Measurements from ENCODE around the gene IQCF5. TPM values are rescaled to one million over a fixed set of nuclear protein-coding genes. Genes with fewer than 3 reads are reported as not detected.

Gene IQCF5
- total and polyA plus RNA-seq, 4 experiments from 2014 or later: not detected

- ChIA-PET POLR2A (ENCODE audit: partially characterized antibody) (no interaction called here), CTCF (ENCODE audit: partially characterized antibody) (no interaction called here)
- no peak overlapping the region for H3K4me3 ChIP-seq (ENCODE audit: low read length in 2 of 2)
- Mint-ChIP-seq H3K27me3 (peaks cover 6 to 14% of the 10 kb centered on the region in 2 donors), H3K4me3 (no peak overlapping the region), H3K4me1 (peaks cover 0 to 1% (median under 1%) of the 10 kb centered on the region in 4 donors), H3K27ac (no peak overlapping the region), H3K36me3 (no peaks in the 10 kb centered on the region), H3K9me3 (no peaks in the 10 kb centered on the region)
- intact Hi-C loops (cut with micrococcal nuclease): no loop called here
- no peaks in the 10 kb centered on the region for H3K27me3 ChIP-seq (ENCODE audit: insufficient read depth, low read length)
- DNase-seq: no peak
- H3K9me3 ChIP-seq (ENCODE audit: control insufficient read depth in 1 of 2, low read length in 2 of 2): no peaks in the 10 kb centered on the region
- peaks cover under 1% of the 10 kb centered on the region for H3K4me1 ChIP-seq (ENCODE audit: insufficient read depth, low read length)
- no peaks in the 10 kb centered on the region for H3K36me3 ChIP-seq (ENCODE audit: insufficient read depth, low read length)
- H3K27ac ChIP-seq (ENCODE audit: low read depth, low read length): no peak overlapping the region
Measured at GRCh38 chr3:51886447-51886846, 11.0 kb upstream of the IQCF5 start.

- no peak overlapping the region for H3K4me3 ChIP-seq (ENCODE audit: low read length in 2 of 2)
- Mint-ChIP-seq H3K27ac (no peak overlapping the region), H3K4me1 (no peaks in the 10 kb centered on the region), H3K9me3 (no peaks in the 10 kb centered on the region), H3K27me3 (peaks cover 15 to 23% of the 10 kb centered on the region in 2 donors), H3K36me3 (no peaks in the 10 kb centered on the region), H3K4me3 (no peak overlapping the region)
- H3K4me1 ChIP-seq (ENCODE audit: insufficient read depth, low read length): no peaks in the 10 kb centered on the region
- no peak for DNase-seq
- H3K9me3 ChIP-seq (ENCODE audit: control insufficient read depth in 1 of 2, low read length in 2 of 2): no peaks in the 10 kb centered on the region
- H3K27ac ChIP-seq (ENCODE audit: low read depth, low read length): no peak overlapping the region
- CTCF ChIA-PET (ENCODE audit: partially characterized antibody): no interaction called here
- H3K36me3 ChIP-seq (ENCODE audit: insufficient read depth, low read length): no peaks in the 10 kb centered on the region
- POLR2A ChIA-PET (ENCODE audit: partially characterized antibody): no interaction called here
- H3K27me3 ChIP-seq (ENCODE audit: insufficient read depth, low read length): no peaks in the 10 kb centered on the region
- intact Hi-C loops (cut with micrococcal nuclease): no loop called here
Measured at GRCh38 chr3:51879937-51880336, 4.5 kb upstream of the IQCF5 start.

- Mint-ChIP-seq H3K36me3 (no peaks in the 10 kb centered on the region), H3K9me3 (no peaks in the 10 kb centered on the region), H3K4me1 (peaks cover 0 to 3% (median 0%) of the 10 kb centered on the region in 4 donors), H3K27ac (no peak overlapping the region), H3K27me3 (peaks cover 12% of the 10 kb centered on the region in 2 donors), H3K4me3 (no peak overlapping the region)
- no peak overlapping the region for H3K4me3 ChIP-seq (ENCODE audit: low read length in 2 of 2)
- H3K27me3 ChIP-seq (ENCODE audit: insufficient read depth, low read length): no peaks in the 10 kb centered on the region
- no peaks in the 10 kb centered on the region for H3K36me3 ChIP-seq (ENCODE audit: insufficient read depth, low read length)
- DNase-seq: no peak
- no peaks in the 10 kb centered on the region for H3K4me1 ChIP-seq (ENCODE audit: insufficient read depth, low read length)
- no peak overlapping the region for H3K27ac ChIP-seq (ENCODE audit: low read depth, low read length)
- intact Hi-C loops (cut with micrococcal nuclease): no loop called here
- ChIA-PET CTCF (ENCODE audit: partially characterized antibody) (no interaction called here), POLR2A (ENCODE audit: partially characterized antibody) (no interaction called here)
- no peaks in the 10 kb centered on the region for H3K9me3 ChIP-seq (ENCODE audit: control insufficient read depth in 1 of 2, low read length in 2 of 2)
Measured at GRCh38 chr3:51876186-51876585, 785 bp upstream of the IQCF5 start.

- intact Hi-C loops (cut with micrococcal nuclease): no loop called here
- Histone ChIP-seq H3K36me3 (ENCODE audit: insufficient read depth, low read length) (no peaks in the 10 kb centered on the region), H3K27ac (ENCODE audit: low read depth, low read length) (no peak overlapping the region), H3K9me3 (ENCODE audit: control insufficient read depth in 1 of 2, low read length in 2 of 2) (no peaks in the 10 kb centered on the region), H3K4me1 (ENCODE audit: insufficient read depth, low read length) (no peaks in the 10 kb centered on the region), H3K4me3 (ENCODE audit: low read length in 2 of 2) (no peak overlapping the region), H3K27me3 (ENCODE audit: insufficient read depth, low read length) (no peaks in the 10 kb centered on the region)
- Mint-ChIP-seq H3K4me3 (no peak overlapping the region), H3K9me3 (no peaks in the 10 kb centered on the region), H3K36me3 (no peaks in the 10 kb centered on the region), H3K27me3 (peaks cover 10% of the 10 kb centered on the region in 2 donors), H3K27ac (no peak overlapping the region), H3K4me1 (peaks cover 0 to 3% (median 0%) of the 10 kb centered on the region in 4 donors)
- ChIA-PET POLR2A (ENCODE audit: partially characterized antibody) (no interaction called here), CTCF (ENCODE audit: partially characterized antibody) (no interaction called here)
- DNase-seq: no peak
Measured at GRCh38 chr3:51874889-51875288, 512 bp downstream of the IQCF5 start.

- POLR2A ChIA-PET (ENCODE audit: partially characterized antibody): no interaction called here
- no peak overlapping the region for H3K4me3 Mint-ChIP-seq
- CTCF ChIA-PET (ENCODE audit: partially characterized antibody): no interaction called here
- intact Hi-C loops (cut with micrococcal nuclease): no loop called here
- H3K4me1 Mint-ChIP-seq: peaks cover 0 to 3% (median 0%) of the 10 kb centered on the region in 4 donors
- Histone ChIP-seq H3K36me3 (ENCODE audit: insufficient read depth, low read length) (no peaks in the 10 kb centered on the region), H3K27me3 (ENCODE audit: insufficient read depth, low read length) (no peaks in the 10 kb centered on the region), H3K4me3 (ENCODE audit: low read length in 2 of 2) (no peak overlapping the region), H3K27ac (ENCODE audit: low read depth, low read length) (no peak overlapping the region), H3K4me1 (ENCODE audit: insufficient read depth, low read length) (no peaks in the 10 kb centered on the region), H3K9me3 (ENCODE audit: control insufficient read depth in 1 of 2, low read length in 2 of 2) (no peaks in the 10 kb centered on the region)
- H3K27me3 Mint-ChIP-seq: peaks cover 7 to 13% of the 10 kb centered on the region in 2 donors
- no peak for DNase-seq
- H3K9me3 Mint-ChIP-seq: no peaks in the 10 kb centered on the region
- no peaks in the 10 kb centered on the region for H3K36me3 Mint-ChIP-seq
- H3K27ac Mint-ChIP-seq: no peak overlapping the region
Measured at GRCh38 chr3:51874411-51874810, 990 bp downstream of the IQCF5 start.

- no peak overlapping the region for H3K27ac ChIP-seq (ENCODE audit: low read depth, low read length)
- CTCF ChIA-PET (ENCODE audit: partially characterized antibody): no interaction called here
- POLR2A ChIA-PET (ENCODE audit: partially characterized antibody): no interaction called here
Measured at GRCh38 chr3:51873876-51874275, 1.5 kb downstream of the IQCF5 start.

GRCh38 chr3:51873253-51873766, 2.1 kb downstream of the IQCF5 start:
- Mint-ChIP-seq H3K36me3 (no peaks in the 10 kb centered on the region), H3K27ac (no peak overlapping the region), H3K4me3 (no peak overlapping the region), H3K27me3 (peaks cover 10 to 19% of the 10 kb centered on the region in 2 donors), H3K9me3 (no peaks in the 10 kb centered on the region), H3K4me1 (peaks cover 0 to 3% (median 0%) of the 10 kb centered on the region in 4 donors)
- Histone ChIP-seq H3K27ac (ENCODE audit: low read depth, low read length) (no peak overlapping the region), H3K4me3 (ENCODE audit: low read length in 2 of 2) (no peak overlapping the region), H3K4me1 (ENCODE audit: insufficient read depth, low read length) (no peaks in the 10 kb centered on the region), H3K27me3 (ENCODE audit: insufficient read depth, low read length) (no peaks in the 10 kb centered on the region), H3K36me3 (ENCODE audit: insufficient read depth, low read length) (no peaks in the 10 kb centered on the region), H3K9me3 (ENCODE audit: control insufficient read depth in 1 of 2, low read length in 2 of 2) (no peaks in the 10 kb centered on the region)
- DNase-seq: no peak
- POLR2A ChIA-PET (ENCODE audit: partially characterized antibody): no interaction called here
- intact Hi-C loops (cut with micrococcal nuclease): no loop called here
- CTCF ChIA-PET (ENCODE audit: partially characterized antibody): no interaction called here

More at GRCh38 chr3:51873876-51874275, 1.5 kb downstream of the IQCF5 start:
- no peak overlapping the region for H3K27ac Mint-ChIP-seq
- H3K36me3 Mint-ChIP-seq: no peaks in the 10 kb centered on the region
- Histone ChIP-seq H3K9me3 (ENCODE audit: control insufficient read depth in 1 of 2, low read length in 2 of 2) (no peaks in the 10 kb centered on the region), H3K27me3 (ENCODE audit: insufficient read depth, low read length) (no peaks in the 10 kb centered on the region), H3K4me3 (ENCODE audit: low read length in 2 of 2) (no peak overlapping the region), H3K36me3 (ENCODE audit: insufficient read depth, low read length) (no peaks in the 10 kb centered on the region), H3K4me1 (ENCODE audit: insufficient read depth, low read length) (no peaks in the 10 kb centered on the region)
- no peaks in the 10 kb centered on the region for H3K9me3 Mint-ChIP-seq
- peaks cover 9 to 18% of the 10 kb centered on the region in 2 donors for H3K27me3 Mint-ChIP-seq
- intact Hi-C loops (cut with micrococcal nuclease): no loop called here
- DNase-seq: no peak
- no peak overlapping the region for H3K4me3 Mint-ChIP-seq
- peaks cover 0 to 3% (median 0%) of the 10 kb centered on the region in 4 donors for H3K4me1 Mint-ChIP-seq

GRCh38 chr3:51869304-51869703, 6.1 kb downstream of the IQCF5 start:
- CTCF ChIA-PET (ENCODE audit: partially characterized antibody): no interaction called here
- H3K4me1 ChIP-seq (ENCODE audit: insufficient read depth, low read length): no peaks in the 10 kb centered on the region
- H3K9me3 Mint-ChIP-seq: no peaks in the 10 kb centered on the region
- H3K36me3 ChIP-seq (ENCODE audit: insufficient read depth, low read length): no peaks in the 10 kb centered on the region
- no peaks in the 10 kb centered on the region for H3K4me1 Mint-ChIP-seq
- intact Hi-C loops (cut with micrococcal nuclease): no loop called here
- H3K9me3 ChIP-seq (ENCODE audit: control insufficient read depth in 1 of 2, low read length in 2 of 2): no peaks in the 10 kb centered on the region
- H3K36me3 Mint-ChIP-seq: no peaks in the 10 kb centered on the region
- H3K27me3 ChIP-seq (ENCODE audit: insufficient read depth, low read length): no peaks in the 10 kb centered on the region
- H3K4me3 ChIP-seq (ENCODE audit: low read length in 2 of 2): no peak overlapping the region
- H3K27ac ChIP-seq (ENCODE audit: low read depth, low read length): no peak overlapping the region
- no peak overlapping the region for H3K4me3 Mint-ChIP-seq
- peaks cover 7 to 16% of the 10 kb centered on the region in 2 donors for H3K27me3 Mint-ChIP-seq
- H3K27ac Mint-ChIP-seq: no peak overlapping the region
- DNase-seq: no peak
- POLR2A ChIA-PET (ENCODE audit: partially characterized antibody): no interaction called here
